IPS DF 6.9 (cell line): ENCODE data around the gene FOXO1.

ENCODE experiments used
- DNase-seq: peaks from one replicate; pipeline ENCODE4 v3.0.0-alpha.2; 2013; ENCODE audit warnings: low read depth, low spot score
- H3K27ac ChIP-seq: one replicate; pipeline ENCODE4 v1.5.1; 2013; ENCODE audit warnings: low read length, control low read depth
- H3K27me3 ChIP-seq: 2 replicates; pipeline ENCODE4 v1.6.1; 2013; ENCODE audit warnings: mild to moderate bottlenecking, low read length; ENCODE audit not compliant: control insufficient read depth, insufficient read depth
- H3K36me3 ChIP-seq: 2 replicates; pipeline ENCODE4 v1.6.1; 2013; ENCODE audit warnings: low read length; ENCODE audit not compliant: control insufficient read depth, insufficient read depth
- H3K4me1 ChIP-seq: 2 replicates; pipeline ENCODE4 v1.6.1; 2013; ENCODE audit warnings: low read length; ENCODE audit not compliant: control insufficient read depth, insufficient read depth
- H3K4me3 ChIP-seq: 2 replicates; pipeline ENCODE4 v1.5.1; 2013; ENCODE audit warnings: mild to moderate bottlenecking, low read length
- H3K9me3 ChIP-seq: 2 replicates; pipeline ENCODE4 v1.6.1; 2013; ENCODE audit warnings: low read length, inconsistent platforms; ENCODE audit not compliant: control insufficient read depth, insufficient read depth
- WGBS: extraction: QIAGEN DNeasy Blood & Tissue Kit; methylation state at CpG from one replicate; pipeline ENCODE4 v1.1.7; 2013; ENCODE audit warnings: mixed read lengths, missing lambda C conversion rate; ENCODE audit not compliant: insufficient read length, insufficient coverage; 5-methylcytosine and 5-hydroxymethylcytosine counted together

The FOXO1 gene

DNA sequence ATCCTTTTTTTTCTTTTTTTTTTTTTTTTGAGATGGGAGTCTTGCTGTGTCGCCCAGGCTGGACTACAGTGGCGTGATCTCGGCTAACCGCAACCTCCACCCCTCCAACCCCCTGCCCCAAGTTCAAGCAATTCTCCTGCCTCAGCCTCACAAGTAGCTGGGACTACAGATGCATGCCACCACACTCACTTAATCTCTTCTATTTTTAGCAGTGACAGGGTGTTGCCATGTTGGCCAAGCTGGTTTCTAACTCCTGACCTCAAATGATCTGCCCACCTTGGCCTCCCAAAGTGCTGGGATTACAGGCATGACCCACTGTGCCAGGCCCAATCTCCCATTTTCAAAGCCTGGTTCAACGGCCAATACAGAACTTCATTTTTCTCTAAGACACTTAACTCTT, 9.1 kb downstream of the FOXO1 start:
- no peak for DNase-seq
- Histone ChIP-seq H3K9me3 (no peaks in the 10 kb centered on the region), H3K27ac (no peak overlapping the region), H3K4me1 (peaks cover 3% of the 10 kb centered on the region; the same call in 1 of the 2 replicates), H3K36me3 (no peaks in the 10 kb centered on the region), H3K4me3 (no peak overlapping the region), H3K27me3 (no peaks in the 10 kb centered on the region)
- no CpG with 5 or more reads among the region's 5 CpGs for WGBS

- DNase-seq: no peak
- H3K4me1 ChIP-seq: peaks cover 3% of the 10 kb centered on the region; the same call in 1 of the 2 replicates
- no peak overlapping the region for H3K27ac ChIP-seq
- H3K36me3 ChIP-seq: no peaks in the 10 kb centered on the region
- H3K27me3 ChIP-seq: no peaks in the 10 kb centered on the region
- no CpG with 5 or more reads among the region's 1 CpG for WGBS
- H3K9me3 ChIP-seq: no peaks in the 10 kb centered on the region
- no peak overlapping the region for H3K4me3 ChIP-seq
These were observed 10.1 kb downstream of the FOXO1 start for GRCh38 chr13:40656358-40656757.

- Histone ChIP-seq H3K36me3 (no peaks in the 10 kb centered on the region), H3K27me3 (no peaks in the 10 kb centered on the region), H3K4me3 (no peak overlapping the region), H3K4me1 (peaks cover 3% of the 10 kb centered on the region; the same call in 1 of the 2 replicates), H3K27ac (no peak overlapping the region), H3K9me3 (no peaks in the 10 kb centered on the region)
- WGBS: no CpG with 5 or more reads among the region's 3 CpGs
- no peak for DNase-seq
These were observed 12.7 kb downstream of the FOXO1 start for GRCh38 chr13:40653527-40654318.

DNA sequence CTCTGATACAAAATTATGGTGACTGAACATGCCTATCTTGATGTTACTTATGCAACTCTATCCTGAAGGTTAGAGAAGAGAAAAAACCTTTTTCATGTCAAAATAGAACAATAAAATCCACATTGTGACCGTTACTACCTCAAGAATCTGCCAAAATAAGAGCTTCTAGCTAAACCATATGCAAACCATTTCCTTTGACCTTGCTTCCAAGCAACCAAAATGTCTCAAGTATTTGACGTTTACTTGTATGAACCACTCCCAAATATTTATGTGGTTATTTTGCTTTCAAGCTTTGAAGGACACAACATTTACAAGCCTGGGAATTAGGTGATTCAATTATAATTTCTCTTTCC, 13.9 kb downstream of the FOXO1 start:
- DNase-seq: no peak
- peak overlapping the region; percentile 59 for H3K27ac ChIP-seq
- no peaks in the 10 kb centered on the region for H3K36me3 ChIP-seq
- H3K27me3 ChIP-seq: no peaks in the 10 kb centered on the region
- peaks cover 4% of the 10 kb centered on the region; the same call in 1 of the 2 replicates for H3K4me1 ChIP-seq
- WGBS: no CpG with 5 or more reads among the region's 2 CpGs
- H3K4me3 ChIP-seq: no peak overlapping the region
- H3K9me3 ChIP-seq: no peaks in the 10 kb centered on the region

DNA sequence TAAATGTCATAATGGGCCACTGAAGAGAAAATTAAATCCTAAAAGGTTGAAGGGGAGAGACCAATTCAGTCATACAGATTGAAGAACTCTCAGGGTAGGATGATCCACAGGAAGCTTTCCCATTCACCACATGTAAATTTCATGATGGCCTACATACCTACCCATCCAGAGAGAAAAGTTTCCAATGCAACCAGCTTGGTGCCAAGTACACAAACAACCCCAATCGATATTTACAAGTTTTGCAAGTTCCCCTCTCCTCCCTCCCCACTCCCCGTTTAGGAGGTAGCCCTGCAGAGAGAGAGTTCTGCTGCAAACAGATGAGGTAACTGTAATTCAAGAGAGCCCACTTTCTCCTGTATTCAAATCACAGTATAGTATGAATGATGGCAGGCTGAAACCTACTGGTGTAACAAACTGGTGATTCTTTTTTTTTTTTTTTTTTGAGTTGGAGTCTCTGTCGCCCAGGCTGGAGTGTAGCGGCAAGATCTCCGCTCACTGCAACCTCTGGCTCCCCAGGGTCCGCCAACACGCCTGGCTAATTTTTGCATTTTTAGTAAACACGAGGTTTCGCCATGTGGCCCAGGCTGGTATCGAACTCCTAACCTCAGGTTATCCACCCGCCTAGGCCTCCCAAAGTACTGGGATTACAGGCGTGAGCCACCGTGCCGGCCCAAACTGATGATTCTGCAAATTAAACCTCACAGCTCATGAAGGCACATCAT, 14.4 kb downstream of the FOXO1 start:
- Histone ChIP-seq H3K27me3 (no peaks in the 10 kb centered on the region), H3K4me1 (peaks cover 5% of the 10 kb centered on the region; the same call in 1 of the 2 replicates), H3K27ac (peak overlapping the region; percentile 59), H3K36me3 (no peaks in the 10 kb centered on the region), H3K9me3 (no peaks in the 10 kb centered on the region), H3K4me3 (no peak overlapping the region)
- no CpG with 5 or more reads among the region's 14 CpGs for WGBS
- DNase-seq: peak; percentile 76

DNA sequence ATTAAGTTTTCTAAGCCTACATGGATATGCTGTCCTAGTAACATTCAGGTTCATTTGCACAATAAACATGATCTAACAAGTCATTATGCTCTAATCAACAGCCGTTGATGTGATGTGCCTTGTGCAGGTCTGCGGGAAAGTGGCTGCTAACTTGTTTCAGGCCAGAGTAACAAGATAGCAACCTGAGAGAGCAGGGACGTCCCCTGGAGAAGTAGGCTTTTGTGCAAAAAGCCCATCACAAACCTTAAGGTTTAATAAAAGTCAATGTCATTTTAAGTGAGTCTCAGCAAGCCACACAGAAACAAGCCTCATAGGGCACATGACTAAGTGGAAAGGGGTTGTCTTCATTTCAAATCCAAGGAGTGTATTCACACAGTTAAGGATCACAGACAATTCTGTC, 17.6 kb downstream of the FOXO1 start:
- no peaks in the 10 kb centered on the region for H3K9me3 ChIP-seq
- no peaks in the 10 kb centered on the region for H3K36me3 ChIP-seq
- H3K4me1 ChIP-seq: peaks cover 5% of the 10 kb centered on the region; the same call in 1 of the 2 replicates
- no peaks in the 10 kb centered on the region for H3K27me3 ChIP-seq
- H3K27ac ChIP-seq: no peak overlapping the region
- H3K4me3 ChIP-seq: no peak overlapping the region
- DNase-seq: no peak
- WGBS: no CpG with 5 or more reads among the region's 3 CpGs

DNA sequence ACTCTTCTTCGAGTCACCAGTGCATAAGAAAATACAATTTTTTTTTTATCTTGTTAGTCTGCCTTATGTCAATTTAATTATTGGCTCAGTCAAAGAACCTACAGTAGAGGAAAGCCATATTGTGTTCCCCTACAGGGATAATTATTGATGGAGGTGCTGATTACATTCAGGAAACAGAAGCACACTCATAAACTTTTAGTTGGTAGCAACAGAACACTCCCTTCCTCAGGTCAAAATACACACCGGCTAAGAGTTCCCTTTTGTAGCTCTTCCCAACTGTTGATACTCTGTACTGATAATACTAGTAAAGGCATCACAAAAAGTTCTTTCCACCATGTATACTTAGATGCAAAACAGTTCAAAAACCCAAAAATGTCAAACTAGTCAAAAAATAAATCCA, 18.4 kb downstream of the FOXO1 start:
- peaks cover 3% of the 10 kb centered on the region; the same call in 1 of the 2 replicates for H3K4me1 ChIP-seq
- no peak overlapping the region for H3K27ac ChIP-seq
- no CpG with 5 or more reads among the region's 2 CpGs for WGBS
- H3K36me3 ChIP-seq: no peaks in the 10 kb centered on the region
- DNase-seq: no peak
- H3K9me3 ChIP-seq: no peaks in the 10 kb centered on the region
- no peak overlapping the region for H3K4me3 ChIP-seq
- H3K27me3 ChIP-seq: no peaks in the 10 kb centered on the region

GRCh38 chr13:40644838-40645604, 21.4 kb downstream of the FOXO1 start:
- H3K9me3 ChIP-seq: no peaks in the 10 kb centered on the region
- WGBS: no CpG with 5 or more reads among the region's 3 CpGs
- no peak for DNase-seq
- peaks cover 4% of the 10 kb centered on the region; the same call in 1 of the 2 replicates for H3K4me1 ChIP-seq
- H3K27ac ChIP-seq: no peak overlapping the region
- no peak overlapping the region for H3K4me3 ChIP-seq
- no peaks in the 10 kb centered on the region for H3K36me3 ChIP-seq
- H3K27me3 ChIP-seq: no peaks in the 10 kb centered on the region

- no peak overlapping the region for H3K27ac ChIP-seq
- no peak overlapping the region for H3K4me3 ChIP-seq
- WGBS: 100% methylated on average over 1 of the region's 11 CpGs
- DNase-seq: no peak
- H3K36me3 ChIP-seq: no peaks in the 10 kb centered on the region
- no peaks in the 10 kb centered on the region for H3K27me3 ChIP-seq
- no peaks in the 10 kb centered on the region for H3K9me3 ChIP-seq
- H3K4me1 ChIP-seq: peaks cover 5% of the 10 kb centered on the region; the same call in 1 of the 2 replicates
These were observed 25.5 kb downstream of the FOXO1 start for GRCh38 chr13:40640845-40641458.

- H3K36me3 ChIP-seq: no peaks in the 10 kb centered on the region
- H3K9me3 ChIP-seq: no peaks in the 10 kb centered on the region
- no peak overlapping the region for H3K27ac ChIP-seq
- WGBS: no CpG with 5 or more reads among the region's 6 CpGs
- no peak for DNase-seq
- peaks cover 5% of the 10 kb centered on the region; the same call in 1 of the 2 replicates for H3K4me1 ChIP-seq
- no peaks in the 10 kb centered on the region for H3K27me3 ChIP-seq
- no peak overlapping the region for H3K4me3 ChIP-seq
These were observed 26.2 kb downstream of the FOXO1 start for GRCh38 chr13:40640202-40640601.
